NAMALWA (cell line): ENCODE data around the gene GEMIN4.
"Not testable (repeated sequence)": the region's sequence is repeated elsewhere in the genome, so short reads cannot be mapped to it uniquely, and the experiment has no call there.

Source experiments
- DNase-seq: peaks from one replicate; pipeline ENCODE4 v3.0.0-alpha.2; 2015; ENCODE audit warnings: low spot score

GEMIN4 gene

DNA sequence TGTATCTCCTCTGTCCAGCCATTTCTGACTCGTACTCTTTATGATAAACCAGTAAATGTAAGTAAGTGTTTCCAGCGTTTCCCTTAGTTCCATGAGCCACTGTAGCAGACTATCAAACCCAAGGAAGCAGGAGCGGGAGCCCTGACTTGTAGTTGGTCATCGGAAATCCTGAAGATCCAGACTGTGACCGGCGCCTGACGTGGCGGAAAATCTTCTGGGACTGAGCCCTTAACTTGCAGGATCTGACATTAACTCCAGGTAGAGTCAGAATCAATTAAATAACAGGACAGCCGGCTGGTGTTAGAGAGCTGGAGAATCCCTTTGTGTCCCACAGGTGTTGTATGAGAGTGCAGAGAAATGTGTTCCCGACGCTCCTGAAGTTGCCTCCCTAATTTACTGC, 26.0 kb upstream of the GEMIN4 start:
- DNase-seq: no peak

DNA sequence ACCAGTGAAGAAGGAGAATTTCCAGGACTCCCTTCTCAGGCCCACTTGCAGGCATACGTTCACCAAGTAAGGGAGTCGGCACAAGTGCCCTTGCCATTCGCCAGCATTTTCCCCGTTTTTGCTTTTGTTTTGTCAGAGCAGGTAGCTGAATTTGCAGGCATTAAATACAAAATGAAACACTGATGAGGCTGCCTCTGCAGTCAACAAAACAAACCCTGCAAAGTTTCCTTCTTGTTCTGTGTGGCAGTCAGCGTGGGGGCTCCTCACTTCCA, 22.2 kb upstream of the GEMIN4 start:
- no peak for DNase-seq

DNA sequence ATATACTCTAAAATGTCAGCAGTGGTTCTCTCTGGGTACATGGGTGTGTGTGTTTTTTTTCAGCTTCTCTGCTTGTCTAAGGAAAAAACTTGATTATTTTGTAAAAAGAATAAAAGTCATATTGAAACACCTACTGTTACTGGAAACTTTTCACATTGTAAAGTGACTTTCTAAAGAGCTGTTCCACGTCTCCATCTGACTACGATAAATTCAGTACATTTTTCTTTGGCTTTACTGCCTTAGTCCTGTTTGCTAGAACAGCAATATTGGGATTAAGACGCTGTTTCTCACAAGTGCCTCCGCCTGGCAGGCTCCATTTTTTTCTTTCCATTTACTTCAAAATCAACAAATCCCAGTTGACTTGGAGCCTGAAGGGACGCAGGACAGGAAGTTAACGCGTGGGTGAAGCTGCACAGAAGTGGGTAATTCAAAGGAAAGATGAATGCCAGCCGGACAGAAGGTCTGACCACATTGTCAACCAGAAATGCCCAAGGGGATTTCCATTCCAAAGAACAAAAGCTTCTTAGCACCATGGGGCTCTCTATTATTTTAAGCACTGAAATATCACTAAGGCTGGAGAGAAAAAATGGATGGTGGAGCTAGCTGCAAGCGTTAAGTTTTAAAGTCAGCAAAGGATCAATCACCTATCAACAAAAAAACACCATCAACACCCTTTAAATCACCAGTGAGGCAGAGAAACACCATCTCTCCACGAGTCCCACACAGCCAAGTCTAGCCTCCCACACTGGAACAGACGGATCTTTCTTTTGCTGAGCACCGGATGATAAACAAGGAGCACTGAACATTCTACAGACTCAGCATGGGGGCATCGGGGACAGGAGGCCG, 21.6 kb upstream of the GEMIN4 start:
- no peak for DNase-seq

DNA sequence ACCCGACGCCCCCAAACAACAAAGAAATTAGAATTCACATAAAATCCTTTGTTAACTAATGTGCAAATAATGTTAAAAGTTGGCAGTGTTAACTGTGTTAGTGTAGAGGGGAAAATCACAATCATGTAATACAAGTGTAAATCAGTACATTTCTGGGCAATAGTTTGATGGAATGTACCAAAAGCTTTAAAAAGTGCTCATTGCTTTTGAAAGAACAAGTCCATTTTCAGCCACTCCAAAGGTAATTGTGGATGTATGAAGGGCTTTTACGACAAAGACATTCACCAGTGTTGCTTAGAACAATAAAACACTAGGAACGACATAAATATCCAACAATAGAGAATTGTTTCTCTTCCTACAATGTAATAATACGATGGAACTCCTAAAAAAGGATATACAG, 21.0 kb upstream of the GEMIN4 start:
- no peak for DNase-seq

DNA sequence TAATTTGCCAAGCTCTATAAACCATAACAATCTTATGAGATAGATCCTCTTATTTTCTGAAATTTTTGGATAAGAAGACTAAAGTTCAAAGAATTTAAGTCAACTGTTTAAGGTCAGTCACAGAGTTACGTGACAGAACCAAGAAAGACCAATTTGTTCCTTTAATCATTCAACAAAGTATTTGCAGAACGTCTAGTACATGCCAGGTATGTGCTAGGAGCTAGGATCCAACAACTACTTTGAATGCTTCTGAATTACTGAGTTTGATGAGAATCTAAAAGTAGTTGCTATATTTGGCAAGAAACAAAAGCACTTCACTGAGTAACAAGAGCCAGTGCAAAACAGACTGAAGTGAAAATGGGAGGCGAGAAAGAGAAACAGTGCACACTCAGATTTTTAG, 15.0 kb upstream of the GEMIN4 start:
- no peak for DNase-seq

DNA sequence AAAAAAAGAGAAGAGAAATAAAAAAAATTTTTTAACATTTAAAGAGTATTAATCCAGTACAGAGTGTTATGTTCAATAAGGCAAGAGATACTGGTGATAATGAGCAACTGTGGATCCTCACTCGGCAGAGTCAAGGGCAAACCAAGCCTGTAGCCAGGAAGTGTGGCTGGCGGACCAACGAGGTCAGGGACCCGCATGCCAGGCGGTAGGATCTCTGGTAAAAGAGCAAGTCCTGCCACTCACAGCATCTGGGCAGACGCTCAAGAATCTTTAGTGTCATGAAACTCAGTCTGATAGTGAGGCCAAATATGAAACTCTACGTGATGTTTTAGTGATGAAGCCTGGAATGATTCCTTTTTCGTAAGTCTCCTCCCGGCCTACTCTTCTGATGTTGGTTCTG, 8.3 kb upstream of the GEMIN4 start:
- DNase-seq: no peak

DNA sequence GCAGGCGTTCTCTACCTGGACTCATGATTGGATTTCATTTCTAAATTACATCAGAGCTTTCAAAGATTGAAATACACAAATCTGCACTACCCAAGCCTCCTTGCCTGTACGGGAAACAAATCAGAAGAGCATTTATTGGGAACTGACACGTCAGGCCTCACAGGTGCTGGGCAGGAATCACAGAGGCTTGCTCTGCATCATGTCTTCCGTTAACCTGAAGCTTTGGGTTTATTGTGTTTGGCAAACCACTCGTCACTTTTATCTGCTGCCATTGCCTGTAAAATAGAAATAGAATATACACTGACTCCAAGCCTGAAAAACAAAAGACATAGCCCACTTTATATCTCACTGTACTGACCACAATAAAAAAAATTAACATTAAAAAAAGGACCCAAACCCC, 7.9 kb upstream of the GEMIN4 start:
- DNase-seq: no peak

DNA sequence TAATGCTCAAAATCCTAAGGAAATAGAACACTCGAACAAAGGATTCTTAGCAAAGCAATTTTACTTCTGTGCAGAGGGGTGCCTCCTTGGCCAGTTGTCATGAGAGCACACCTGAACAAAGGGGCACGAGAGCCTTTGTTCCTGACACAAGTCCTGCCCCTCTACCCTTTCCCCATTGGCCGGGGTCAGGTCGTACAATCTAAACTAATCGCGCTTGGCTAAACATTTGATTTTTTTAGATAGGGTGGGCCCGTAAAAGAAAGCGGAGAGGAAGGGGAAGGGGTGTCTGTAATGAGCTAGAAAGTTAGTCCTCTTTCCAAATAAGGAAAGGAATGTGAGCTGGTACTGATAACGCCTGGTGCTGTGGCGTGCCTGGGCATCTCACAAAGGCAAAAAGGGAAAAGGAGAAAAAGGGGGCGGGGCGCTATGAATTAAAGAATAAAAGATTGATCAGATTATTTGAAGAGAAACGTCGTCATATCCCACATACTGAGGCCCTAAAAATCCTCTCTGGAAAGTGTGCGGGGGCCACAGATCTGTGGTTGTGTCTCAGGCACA, 4.0 kb upstream of the GEMIN4 start:
- DNase-seq: not testable (repeated sequence)

DNA sequence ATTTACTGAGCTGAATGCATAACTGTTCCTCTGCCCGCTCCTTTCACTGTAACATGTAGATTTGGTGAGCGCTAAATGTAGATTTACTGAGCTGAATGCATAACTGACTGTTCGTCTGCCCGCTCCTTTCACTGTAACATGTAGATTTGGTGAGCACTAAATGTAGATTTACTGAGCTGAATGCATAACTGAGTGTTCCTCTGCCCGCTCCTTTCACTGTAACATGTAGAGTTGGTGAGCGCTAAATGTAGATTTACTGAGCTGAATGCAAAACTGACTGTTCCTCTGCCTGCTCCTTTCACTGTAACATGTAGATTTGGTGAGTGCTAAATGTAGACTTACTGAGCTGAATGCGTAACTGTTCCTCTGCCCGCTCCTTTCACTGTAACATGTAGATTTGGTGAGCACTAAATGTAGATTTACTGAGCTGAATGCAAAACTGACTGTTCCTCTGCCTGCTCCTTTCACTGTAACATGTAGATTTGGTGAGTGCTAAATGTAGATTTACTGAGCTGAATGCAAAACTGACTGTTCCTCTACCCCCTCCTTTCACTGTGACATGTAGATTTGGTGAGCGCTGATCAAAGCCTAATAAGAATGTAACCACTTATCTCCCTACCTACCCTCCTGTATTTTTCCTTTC, 3.4 kb upstream of the GEMIN4 start:
- not testable (repeated sequence) for DNase-seq

DNA sequence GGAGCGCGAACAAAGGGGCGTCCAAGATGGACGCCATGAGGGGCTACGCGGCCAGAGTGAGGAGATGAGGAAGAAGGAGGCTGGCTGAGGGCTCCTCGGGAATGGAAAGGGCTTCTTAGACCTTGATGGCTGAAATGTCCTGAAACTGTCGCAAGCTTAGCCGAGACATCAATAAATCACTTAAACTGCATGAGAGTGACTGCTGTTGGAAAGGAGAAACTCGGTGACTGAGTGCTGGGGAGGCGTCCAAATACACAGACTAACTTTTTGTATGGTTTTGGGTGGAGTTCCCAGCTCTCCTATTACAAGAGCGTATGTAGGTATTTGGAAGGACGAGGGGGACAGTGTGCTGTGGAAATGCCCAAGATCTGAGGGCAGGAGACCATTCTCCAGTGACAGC, 1.4 kb upstream of the GEMIN4 start:
- no peak for DNase-seq

DNA sequence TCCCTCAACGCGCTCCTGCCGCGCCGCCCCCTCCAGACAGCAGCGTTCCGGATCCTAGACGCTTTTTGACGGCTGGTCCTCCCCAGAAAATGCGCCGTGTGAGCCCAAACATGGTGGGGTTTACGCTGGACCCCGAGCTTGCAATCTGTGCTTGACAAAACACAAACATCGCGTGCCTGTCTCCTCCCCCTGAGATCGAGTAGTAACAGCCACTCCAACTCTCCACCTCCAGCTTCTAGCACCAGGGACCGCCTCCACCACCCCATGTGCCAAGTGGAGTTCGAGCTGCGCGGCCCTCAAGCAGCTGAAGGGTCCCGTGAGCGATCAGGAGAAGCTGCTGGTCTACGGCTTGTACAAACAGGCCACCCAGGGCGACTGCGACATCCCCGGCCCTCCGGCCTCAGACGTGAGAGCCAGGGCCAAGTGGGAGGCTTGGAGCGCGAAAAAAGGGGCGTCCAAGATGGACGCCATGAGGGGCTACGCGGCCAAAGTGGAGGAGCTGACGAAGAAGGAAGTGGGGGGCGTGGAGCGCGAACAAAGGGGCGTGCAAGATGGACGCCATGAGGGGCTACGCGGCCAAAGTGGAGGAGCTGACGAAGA, 656 bp upstream of the GEMIN4 start:
- DNase-seq: no peak

DNA sequence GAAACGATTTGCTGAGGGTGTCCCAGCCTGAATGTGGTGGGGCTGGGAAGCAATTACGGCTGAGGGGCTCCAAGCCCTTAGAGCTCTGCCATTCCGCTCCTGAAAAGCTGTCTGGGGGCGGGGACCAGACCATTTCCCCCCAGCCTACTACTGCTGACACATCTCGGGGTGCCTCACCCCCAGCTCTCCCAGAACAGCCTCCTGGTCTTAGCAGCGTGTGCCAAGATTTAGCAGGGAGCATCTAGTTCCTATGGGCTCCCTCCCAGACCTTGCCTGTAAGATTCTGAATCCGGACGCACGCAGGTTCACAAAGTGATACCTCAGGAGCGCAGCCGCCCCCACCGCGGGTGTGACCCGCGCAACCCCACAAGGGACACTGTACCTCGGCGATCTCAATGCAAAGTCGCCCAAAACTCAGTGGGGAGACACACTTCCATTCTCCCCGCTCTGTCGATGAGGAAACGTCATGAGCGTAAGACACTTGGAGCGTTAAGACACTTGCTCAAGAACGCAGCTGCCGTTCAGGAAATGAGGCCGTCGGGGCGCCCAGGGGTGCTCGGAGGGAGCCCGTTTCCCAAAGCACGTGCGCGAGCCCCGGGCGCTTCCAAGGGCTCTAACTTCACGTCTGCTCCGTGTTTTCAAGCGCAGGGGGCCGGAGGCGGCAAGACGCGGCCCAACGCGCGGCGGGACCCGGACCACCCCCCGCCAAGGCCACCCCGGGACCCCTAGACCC, 629 bp downstream of the GEMIN4 start:
- peak; percentile 66 for DNase-seq

DNA sequence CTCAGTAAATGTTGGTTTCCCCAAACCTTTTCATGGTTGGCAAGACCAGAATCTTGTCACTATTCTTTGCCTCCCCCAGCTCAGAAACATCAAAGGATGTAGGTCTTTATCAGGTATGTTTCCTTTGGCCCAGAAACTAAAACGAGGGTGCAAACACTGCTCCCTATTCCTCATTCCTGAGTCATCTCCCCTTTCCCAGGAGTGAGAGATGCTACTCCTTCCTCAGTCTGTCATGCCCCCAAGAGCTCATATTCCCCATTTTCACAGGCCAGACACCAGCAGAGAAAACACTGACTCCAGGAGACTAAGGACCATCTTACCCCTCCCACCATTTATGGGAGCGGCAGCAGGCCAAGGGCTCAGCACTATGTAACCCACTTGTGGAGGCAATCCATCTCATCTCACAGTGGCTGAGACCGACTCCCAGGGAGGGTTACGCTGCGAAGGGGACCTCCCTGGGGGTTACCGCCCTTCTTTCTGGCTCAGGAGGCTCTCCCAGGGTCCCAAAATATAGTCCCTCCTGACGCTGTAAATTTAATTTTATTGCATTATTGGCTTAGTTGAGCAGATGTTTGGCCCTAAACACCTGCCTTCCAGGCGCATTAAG, 1.5 kb downstream of the GEMIN4 start:
- DNase-seq: no peak

DNA sequence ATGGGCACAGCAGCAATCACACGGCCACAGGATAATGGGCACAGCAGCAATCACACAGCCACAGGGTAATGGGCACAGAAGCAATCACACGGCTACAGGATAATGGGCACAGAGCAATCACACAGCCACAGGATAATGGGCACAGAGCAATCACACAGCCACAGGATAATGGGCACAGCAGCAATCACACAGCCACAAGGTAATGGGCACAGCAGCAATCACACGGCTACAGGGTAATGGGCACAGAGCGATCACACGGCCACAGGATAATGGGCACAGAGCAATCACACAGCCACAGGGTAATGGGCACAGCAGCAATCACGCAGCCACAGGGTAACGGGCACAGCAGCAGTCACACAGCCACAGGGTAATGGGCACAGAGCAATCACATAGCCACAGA, 2.7 kb downstream of the GEMIN4 start:
- DNase-seq: not testable (repeated sequence)

DNA sequence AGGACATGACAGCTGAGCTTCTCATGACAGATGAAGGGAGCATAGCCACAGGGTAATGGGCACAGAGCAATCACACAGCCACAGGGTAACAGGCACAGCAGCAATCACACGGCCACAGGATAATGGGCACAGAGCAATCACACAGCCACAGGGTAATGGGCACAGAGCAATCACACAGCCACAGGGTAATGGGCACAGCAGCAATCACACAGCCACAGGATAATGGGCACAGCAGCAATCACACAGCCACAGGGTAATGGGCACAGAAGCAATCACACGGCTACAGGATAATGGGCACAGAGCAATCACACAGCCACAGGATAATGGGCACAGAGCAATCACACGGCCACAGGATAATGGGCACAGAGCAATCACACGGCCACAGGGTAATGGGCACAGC, 3.5 kb downstream of the GEMIN4 start:
- not testable (repeated sequence) for DNase-seq

DNA sequence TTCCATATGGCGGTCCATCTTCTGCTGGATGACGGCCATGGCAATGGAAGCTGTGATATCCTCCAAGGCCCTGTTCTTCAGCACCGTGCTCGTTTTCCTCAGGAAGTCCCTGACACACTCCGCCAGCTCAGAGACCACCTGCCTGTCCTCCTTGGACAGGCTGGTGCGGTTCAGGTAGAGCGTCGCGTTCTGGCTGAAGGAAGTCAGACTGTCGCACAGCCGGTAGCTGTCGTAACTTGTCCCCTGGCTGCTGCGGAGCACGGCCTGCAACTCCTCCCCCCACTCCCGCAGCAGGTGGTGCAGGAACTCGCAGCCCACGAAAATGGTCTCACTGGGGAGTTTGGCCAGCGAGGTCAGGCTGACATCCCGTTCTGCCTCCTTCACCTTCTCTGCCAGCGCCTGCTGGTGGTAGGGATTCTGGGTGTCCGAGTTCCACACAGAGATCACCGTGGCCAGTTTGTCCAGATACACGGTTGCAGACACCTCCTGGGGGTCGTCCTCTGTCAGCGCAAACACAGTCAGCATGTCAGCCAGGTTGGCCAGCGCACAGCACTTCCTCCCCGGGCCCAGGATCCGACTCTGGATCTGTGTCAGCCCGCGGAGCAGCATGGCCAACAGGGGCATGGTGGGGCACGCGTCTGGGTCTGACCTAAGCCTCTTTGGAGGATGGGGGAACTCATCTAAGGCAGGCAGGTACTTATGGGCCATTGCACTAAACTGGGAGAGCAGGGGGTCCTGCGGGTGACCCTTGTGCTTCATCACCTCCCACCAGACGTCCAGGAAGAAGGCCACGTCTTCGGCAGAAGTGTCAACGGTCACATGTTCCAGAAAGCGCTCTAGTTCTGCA, 5.1 kb downstream of the GEMIN4 start:
- no peak for DNase-seq

DNA sequence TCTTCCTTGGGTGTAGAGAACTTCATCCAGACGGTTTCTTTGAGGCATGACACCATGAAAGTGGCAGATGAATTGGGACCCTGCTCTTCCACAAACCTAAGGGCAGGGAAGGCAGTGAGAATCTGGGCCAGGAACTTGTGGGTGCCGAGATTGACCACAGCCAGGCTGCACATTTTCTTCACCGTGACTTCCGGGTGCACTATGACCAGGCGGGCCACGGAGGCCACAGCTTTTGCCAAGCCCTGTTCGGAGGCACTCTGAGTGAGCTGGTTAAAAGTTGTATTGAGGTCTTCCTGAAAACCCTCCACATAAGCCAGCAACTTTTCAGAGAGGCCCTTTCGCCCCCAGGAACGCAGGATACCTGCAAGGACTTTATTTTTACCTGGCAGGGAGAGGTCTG, 5.9 kb downstream of the GEMIN4 start:
- DNase-seq: no peak

DNA sequence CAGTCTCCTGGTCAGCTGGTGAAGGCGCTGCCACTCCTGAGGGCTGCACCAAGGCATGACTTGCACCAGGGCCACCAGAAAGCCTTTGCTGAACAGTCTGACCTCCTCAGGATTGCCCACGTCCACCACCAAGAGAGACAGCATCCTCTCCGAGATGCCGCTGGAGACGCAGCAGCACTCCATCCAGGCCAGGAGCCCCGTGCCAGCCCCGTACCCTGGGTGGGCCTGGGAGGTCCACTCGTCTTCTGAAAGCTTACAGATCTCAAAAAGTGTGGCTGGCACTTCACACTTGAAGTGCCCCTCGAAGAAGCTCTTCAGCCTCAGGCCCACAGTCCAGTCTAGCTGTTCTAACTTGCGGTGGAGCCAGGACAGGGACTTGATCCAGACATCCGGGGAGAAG, 6.7 kb downstream of the GEMIN4 start:
- no peak for DNase-seq

DNA sequence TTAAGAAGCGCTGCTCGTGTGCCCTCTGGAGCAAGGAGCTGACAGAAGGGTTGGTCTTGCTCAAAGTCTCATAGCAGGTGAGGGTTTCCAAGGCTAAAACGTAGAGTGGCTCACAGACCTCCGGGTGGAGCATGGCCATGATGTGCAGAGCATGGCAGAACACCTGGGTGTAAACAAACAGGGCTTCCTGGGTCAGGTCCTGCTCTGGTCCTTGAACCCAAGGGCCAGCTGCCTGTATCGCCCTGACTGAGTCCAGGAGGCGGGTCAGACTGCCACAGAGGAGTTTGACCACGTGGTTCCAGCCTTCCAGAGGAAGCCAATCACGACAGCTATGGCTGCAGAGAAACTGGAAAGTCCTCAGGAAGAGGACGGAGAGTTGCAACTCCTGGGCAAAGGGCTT, 7.1 kb downstream of the GEMIN4 start:
- no peak for DNase-seq

DNA sequence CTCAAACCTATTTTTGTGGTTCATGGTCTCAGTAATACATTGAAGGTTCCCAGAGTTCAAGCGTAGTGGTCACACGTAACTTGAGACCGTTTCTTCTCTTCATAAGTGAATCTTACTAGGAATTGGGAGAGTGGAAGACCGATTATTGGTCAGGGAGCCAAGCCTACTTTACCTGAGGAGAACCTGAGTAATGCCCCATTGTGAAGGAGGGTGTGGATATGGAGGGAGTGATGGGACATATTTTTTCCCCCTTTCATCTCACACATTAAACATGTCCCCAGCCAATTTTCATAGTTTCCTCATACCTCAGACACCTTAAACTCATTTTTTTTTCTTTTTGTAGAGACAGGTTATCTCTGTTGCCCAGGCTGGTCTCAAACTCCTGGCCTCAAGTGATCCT, 8.9 kb downstream of the GEMIN4 start:
- no peak for DNase-seq

DNA sequence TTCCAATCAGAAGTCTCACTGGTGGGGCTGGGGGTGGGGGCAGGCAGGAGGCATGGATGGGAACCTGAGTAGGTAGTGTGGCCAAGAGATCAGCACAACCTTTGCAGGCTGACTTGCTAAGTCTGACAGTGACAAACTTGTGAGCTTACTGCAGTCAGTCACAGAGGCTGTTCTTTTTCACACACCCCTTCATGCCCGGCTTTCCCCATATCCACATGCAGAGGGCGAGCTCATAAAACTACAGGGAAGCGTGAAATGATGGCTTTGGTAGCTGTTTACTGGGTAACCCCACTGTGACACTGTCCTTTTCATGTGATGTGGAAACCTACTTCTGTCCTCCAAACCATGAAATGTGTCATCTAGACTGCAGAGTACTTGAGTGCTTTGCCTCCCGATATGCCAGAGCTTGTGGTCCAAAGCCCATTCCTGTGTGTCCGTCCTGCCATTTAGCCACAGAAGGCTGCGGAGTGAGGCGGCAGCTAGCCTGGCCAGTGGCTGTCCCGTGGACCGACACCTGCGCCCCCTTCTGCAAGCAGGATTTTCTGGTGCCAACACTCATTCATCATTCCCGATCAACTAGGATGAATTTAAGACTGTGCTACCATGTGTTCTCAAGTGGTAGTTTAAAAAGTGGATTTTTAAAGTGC, 9.8 kb downstream of the GEMIN4 start:
- DNase-seq: no peak
